ENCODE measurements around the gene MEFV. TPM values are rescaled to one million over a fixed set of nuclear protein-coding genes. Genes with fewer than 3 reads are reported as not detected.

Gene MEFV
- total and polyA plus RNA-seq, 2 of the 13 experiments (the other 11 are each of a cell fraction or from before 2014, with no cell fraction given) = 0.22 TPM; not detected in 1

DNA sequence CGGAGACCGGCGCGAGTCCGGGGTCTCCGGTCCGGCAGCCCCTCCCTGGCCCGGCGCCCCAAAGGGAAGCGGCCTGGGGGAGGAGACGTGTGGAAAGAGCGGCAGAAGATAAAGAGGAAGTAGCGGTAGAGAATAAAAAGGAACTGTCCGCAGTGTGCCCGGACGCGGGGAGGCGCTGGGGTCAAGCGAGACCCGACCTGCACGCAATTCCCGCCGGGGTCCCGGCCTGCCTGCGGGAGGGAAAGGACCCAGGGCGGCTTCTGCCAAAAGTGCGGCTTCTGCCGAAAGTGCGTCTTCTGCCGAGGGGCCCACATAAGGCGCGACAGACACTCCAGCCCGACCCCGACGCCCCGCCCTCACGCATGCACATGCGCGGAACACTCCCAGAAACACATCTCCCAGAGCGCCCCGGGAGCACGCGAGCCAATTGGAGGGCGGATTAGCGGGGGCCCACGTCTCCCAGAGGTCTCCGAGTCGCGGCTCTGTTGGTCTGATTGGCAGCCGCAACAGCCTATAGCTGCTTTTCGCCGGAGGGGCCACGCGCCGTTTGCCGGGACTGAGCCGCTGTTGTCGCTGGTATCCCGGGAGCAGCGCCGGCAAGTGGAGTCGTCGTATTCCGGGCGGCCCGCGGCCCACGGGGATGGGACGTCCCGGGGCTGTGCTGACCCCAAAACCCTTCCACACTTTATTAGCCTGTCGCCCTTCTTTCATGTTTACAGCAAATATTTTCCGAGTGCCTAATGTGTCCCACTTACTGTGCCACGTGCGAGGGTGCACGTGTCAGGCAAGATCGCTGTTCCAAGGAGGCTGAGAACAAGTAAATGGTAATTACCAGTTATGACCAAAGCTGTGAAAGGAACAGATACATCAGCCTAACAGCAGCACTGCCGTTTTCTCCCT is 8.0 kb upstream of the MEFV start (continued):
- peak; percentile 97 for TF ChIP-seq MYC (CRISPR knock-in tag; IDR thresholded peaks at IDR 0.05; ENCODE audit: borderline replicate concordance)
- TF ChIP-seq ZNF556 (CRISPR knock-in tag; IDR thresholded peaks at IDR 0.05; ENCODE audit: borderline replicate concordance) = no peak; the same call in 1 of the 2 replicates
- TF ChIP-seq EEA1 (CRISPR knock-in tag; IDR thresholded peaks at IDR 0.05; ENCODE audit: borderline replicate concordance) = no peak; the same call in 1 of the 2 replicates
- no peak; the same call in 1 of the 2 replicates for TF ChIP-seq NKX3-1 (CRISPR knock-in tag; IDR thresholded peaks at IDR 0.05)
- TF ChIP-seq TEAD3 (CRISPR knock-in tag; optimal IDR thresholded peaks at IDR 0.05; ENCODE audit: borderline replicate concordance) = no peak
- no peak for TF ChIP-seq MIER3 (CRISPR knock-in tag; IDR thresholded peaks at IDR 0.05; ENCODE audit: borderline replicate concordance)
- TF ChIP-seq ZNF788 (CRISPR knock-in tag; IDR thresholded peaks at IDR 0.05; ENCODE audit: borderline replicate concordance) = peak; percentile 39; the same call in 1 of the 2 replicates
- TF ChIP-seq, protein P1, sequence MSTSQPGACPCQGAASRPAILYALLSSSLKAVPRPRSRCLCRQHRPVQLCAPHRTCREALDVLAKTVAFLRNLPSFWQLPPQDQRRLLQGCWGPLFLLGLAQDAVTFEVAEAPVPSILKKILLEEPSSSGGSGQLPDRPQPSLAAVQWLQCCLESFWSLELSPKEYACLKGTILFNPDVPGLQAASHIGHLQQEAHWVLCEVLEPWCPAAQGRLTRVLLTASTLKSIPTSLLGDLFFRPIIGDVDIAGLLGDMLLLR (CRISPR knock-in tag; IDR thresholded peaks at IDR 0.05) = no peak; the same call in 1 of the 2 replicates
- no peak for TF ChIP-seq IKZF1 (IDR thresholded peaks at IDR 0.05)
- TF ChIP-seq PHF5A (CRISPR knock-in tag; IDR thresholded peaks at IDR 0.05; ENCODE audit: low read depth, unreplicated experiment) = no peak
- TF ChIP-seq, protein P2, sequence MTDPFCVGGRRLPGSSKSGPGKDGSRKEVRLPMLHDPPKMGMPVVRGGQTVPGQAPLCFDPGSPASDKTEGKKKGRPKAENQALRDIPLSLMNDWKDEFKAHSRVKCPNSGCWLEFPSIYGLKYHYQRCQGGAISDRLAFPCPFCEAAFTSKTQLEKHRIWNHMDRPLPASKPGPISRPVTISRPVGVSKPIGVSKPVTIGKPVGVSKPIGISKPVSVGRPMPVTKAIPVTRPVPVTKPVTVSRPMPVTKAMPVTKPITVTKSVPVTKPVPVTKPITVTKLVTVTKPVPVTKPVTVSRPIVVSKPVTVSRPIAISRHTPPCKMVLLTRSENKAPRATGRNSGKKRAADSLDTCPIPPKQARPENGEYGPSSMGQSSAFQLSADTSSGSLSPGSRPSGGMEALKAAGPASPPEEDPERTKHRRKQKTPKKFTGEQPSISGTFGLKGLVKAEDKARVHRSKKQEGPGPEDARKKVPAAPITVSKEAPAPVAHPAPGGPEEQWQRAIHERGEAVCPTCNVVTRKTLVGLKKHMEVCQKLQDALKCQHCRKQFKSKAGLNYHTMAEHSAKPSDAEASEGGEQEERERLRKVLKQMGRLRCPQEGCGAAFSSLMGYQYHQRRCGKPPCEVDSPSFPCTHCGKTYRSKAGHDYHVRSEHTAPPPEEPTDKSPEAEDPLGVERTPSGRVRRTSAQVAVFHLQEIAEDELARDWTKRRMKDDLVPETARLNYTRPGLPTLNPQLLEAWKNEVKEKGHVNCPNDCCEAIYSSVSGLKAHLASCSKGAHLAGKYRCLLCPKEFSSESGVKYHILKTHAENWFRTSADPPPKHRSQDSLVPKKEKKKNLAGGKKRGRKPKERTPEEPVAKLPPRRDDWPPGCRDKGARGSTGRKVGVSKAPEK (CRISPR knock-in tag; IDR thresholded peaks at IDR 0.05; ENCODE audit: borderline replicate concordance) = no peak
- peak; percentile 68 for TF ChIP-seq NRL (CRISPR knock-in tag; IDR thresholded peaks at IDR 0.05; ENCODE audit: borderline replicate concordance)
- TF ChIP-seq CBX2 (IDR thresholded peaks at IDR 0.05; ENCODE audit: low read depth, low read length) = no peak
- no peak for TF ChIP-seq CBX2 (CRISPR knock-in tag; IDR thresholded peaks at IDR 0.05; ENCODE audit: low read depth)
- peak; percentile 95 for TF ChIP-seq YEATS4 (CRISPR knock-in tag; IDR thresholded peaks at IDR 0.05; ENCODE audit: borderline replicate concordance)
- TF ChIP-seq PAX8 (CRISPR knock-in tag; IDR thresholded peaks at IDR 0.05; ENCODE audit: borderline replicate concordance) = no peak; the same call in 1 of the 2 replicates
